Uterus (tissue), 2 donors: ENCODE data around the gene PCDH1.

Experiments used
- POLR2A ChIP-seq, 2 donors: fragments of 450-650 bp; IDR thresholded peaks; one replicate each; pipeline ENCODE4 v1.6.1; 2016; ENCODE audit warnings: antibody characterized with exemption in 2 of 2, mild to moderate bottlenecking in 1 of 2, moderate library complexity in 1 of 2
- TF ChIP-seq, protein P1 (sequence below), 4 experiments: fragments of 200-600 bp in 2 of 4; fragments of 450-650 bp in 2 of 4; sonication (generic) in 2 of 4; IDR thresholded peaks; one replicate each; pipeline ENCODE4 v1.5.1; 2016 to 2019; ENCODE audit warnings: antibody characterized with exemption in 4 of 4, mild to moderate bottlenecking in 2 of 4, moderate library complexity in 1 of 4

DNA sequence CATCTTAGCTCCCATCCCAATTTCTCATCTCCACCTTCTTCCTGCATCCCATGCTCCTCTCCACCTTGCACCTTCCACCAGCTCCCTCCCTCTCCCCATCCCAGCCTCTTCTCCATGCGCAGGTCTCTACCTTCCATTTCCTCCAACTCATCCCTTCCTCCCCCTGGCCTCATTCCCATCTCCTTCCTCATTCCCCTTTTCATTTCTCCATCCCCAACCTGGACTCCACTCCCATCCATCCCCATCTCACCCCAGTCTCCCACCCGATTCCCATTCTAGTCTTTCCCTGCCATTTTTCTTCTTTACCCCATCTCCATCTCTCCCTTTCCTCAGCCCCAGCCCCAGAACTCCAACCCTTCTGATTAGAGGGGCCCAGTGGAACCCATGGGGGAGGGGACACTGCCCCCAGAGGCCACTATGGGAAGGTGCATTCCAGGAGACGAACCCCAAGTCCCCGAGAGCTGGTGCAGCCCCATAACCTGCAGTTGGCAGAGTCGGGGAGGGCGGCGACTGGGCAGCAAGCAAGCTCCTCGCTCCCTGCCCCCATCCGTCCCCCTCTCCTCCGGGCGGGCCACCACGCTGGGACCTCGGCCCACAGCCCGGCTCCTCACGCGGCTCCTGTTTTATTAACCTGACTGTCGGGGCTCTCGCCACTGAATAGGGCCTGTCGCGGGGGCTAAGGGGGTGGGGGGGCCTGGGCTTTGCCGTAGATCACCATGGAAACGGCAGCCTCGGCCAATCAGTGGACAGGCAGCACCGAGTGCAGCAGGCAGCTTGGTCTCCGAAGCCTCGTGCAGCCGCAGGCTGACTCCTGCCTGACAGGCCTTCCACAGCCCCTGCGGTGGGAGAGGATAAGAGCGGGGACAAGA is 66.7 kb downstream of the PCDH1 start:
- TF ChIP-seq POLR2A (IDR thresholded peaks at IDR 0.05): no peak
- TF ChIP-seq, protein P1, sequence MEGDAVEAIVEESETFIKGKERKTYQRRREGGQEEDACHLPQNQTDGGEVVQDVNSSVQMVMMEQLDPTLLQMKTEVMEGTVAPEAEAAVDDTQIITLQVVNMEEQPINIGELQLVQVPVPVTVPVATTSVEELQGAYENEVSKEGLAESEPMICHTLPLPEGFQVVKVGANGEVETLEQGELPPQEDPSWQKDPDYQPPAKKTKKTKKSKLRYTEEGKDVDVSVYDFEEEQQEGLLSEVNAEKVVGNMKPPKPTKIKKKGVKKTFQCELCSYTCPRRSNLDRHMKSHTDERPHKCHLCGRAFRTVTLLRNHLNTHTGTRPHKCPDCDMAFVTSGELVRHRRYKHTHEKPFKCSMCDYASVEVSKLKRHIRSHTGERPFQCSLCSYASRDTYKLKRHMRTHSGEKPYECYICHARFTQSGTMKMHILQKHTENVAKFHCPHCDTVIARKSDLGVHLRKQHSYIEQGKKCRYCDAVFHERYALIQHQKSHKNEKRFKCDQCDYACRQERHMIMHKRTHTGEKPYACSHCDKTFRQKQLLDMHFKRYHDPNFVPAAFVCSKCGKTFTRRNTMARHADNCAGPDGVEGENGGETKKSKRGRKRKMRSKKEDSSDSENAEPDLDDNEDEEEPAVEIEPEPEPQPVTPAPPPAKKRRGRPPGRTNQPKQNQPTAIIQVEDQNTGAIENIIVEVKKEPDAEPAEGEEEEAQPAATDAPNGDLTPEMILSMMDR (IDR thresholded peaks at IDR 0.05): peak in 3 of 4 experiments; percentile 26 to 54 (median 28)
